ENCODE measurements around the gene FAM25A.

- TF ChIP-seq CTCF (IDR thresholded peaks at IDR 0.05; ENCODE audit: low read length) (no peak), EZH2 (optimal IDR thresholded peaks at IDR 0.05; ENCODE audit: low read depth, low read length) (no peak), EZH2phosphoT487 (IDR thresholded peaks at IDR 0.05; ENCODE audit: low read length) (no peak)
Measured at GRCh38 chr10:86992456-86992855, 27.6 kb upstream of the FAM25A start.
